Hepatic stellate cell (primary cell): Measurements from ENCODE around the gene TRIM66.

Experiments used
- DNase-seq: peaks from one replicate; pipeline ENCODE4 v3.0.0; 2011; ENCODE audit warnings: low spot score

The TRIM66 gene, protein sequence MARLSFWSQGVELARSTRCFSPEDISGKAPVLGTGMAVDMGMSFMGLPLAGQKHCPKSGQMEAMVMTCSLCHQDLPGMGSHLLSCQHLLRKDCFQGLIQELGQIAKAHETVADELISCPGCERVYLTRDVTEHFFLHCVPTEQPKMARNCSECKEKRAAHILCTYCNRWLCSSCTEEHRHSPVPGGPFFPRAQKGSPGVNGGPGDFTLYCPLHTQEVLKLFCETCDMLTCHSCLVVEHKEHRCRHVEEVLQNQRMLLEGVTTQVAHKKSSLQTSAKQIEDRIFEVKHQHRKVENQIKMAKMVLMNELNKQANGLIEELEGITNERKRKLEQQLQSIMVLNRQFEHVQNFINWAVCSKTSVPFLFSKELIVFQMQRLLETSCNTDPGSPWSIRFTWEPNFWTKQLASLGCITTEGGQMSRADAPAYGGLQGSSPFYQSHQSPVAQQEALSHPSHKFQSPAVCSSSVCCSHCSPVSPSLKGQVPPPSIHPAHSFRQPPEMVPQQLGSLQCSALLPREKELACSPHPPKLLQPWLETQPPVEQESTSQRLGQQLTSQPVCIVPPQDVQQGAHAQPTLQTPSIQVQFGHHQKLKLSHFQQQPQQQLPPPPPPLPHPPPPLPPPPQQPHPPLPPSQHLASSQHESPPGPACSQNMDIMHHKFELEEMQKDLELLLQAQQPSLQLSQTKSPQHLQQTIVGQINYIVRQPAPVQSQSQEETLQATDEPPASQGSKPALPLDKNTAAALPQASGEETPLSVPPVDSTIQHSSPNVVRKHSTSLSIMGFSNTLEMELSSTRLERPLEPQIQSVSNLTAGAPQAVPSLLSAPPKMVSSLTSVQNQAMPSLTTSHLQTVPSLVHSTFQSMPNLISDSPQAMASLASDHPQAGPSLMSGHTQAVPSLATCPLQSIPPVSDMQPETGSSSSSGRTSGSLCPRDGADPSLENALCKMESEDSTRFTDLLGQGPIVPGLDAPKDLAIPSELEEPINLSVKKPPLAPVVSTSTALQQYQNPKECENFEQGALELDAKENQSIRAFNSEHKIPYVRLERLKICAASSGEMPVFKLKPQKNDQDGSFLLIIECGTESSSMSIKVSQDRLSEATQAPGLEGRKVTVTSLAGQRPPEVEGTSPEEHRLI (N-terminal part only)

DNA sequence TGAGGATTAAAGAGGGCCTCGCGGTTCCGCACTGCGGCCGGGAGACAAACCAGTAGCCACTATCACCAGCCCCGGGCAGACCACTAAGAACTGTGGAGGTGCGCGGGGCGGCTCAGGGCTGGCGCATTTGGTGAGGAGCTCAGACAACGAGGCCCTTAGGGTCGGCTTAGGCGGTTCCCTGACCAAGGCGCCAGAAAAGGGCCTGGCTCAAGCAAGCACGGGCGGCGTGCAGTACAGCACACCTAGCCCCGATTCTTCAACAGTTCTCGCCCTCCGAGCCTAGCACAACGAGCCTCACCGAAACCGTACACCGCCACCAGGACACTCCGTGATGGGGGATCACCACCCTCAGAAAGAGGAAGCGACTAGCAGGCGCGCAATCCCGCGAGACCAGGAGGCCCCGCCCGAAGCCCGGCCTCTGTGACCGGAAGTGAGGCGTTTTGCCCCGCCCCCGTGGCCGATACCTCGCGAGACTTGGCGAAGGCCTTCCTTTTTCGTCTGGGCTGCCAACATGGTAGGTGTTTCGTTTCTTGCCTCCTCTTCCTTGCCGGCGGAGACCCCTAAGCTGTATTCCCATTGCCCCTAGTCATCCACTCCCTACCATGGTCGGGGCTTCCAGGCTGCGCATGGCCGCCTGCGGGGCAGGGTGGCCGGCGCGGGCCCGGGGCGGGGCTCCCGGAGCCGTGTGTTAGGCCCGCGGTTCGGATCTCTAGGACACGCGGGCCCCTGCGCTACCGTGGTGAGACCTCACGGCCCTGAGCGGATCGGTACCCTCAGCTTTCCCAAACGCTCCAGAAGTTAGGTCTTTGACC lies at the start of gene TRIM66, which contains the start of gene RPL27A:
Gene TRIM66 (minus strand): TSS at position 363 of the 812 bp plus-strand sequence. CDS start 10,391 bp downstream, outside the sequence.
Gene RPL27A (plus strand): TSS at position 490 of the 812 bp plus-strand sequence. CDS start 22 bp downstream, at position 512.
- peak; percentile 88 for DNase-seq

DNA sequence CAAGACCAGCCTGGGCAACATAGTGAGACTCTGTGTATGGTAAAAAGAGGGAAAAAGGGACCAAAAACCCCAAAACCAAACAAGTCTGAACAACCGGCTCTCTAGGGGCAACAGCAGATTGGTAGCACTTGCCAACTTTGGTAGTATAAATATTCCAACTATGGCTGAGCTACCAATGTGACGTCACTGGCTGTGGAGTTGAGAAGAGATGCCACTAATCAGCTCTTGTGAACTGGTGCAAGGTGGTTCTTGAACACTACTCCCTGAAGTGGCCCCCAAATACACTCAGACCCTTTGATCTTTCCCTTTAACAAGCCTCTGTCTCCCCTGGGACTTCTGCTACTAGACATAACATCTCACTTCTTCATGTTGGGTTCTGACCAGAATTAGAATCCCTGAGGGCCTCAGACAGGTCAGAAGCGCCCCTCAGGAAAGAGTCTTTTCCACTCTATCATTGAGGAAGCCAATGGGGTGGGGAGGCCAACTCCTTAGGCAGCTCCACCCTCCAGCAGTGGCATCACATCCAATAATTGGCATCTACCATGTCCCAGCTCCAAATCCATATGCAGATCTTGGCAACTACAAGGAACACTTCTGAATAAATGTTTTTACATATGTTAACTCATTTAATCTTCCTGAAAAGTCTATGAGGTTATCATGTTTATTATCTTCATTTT lies 49.3 kb upstream of the TRIM66 start:
- DNase-seq = no peak

DNA sequence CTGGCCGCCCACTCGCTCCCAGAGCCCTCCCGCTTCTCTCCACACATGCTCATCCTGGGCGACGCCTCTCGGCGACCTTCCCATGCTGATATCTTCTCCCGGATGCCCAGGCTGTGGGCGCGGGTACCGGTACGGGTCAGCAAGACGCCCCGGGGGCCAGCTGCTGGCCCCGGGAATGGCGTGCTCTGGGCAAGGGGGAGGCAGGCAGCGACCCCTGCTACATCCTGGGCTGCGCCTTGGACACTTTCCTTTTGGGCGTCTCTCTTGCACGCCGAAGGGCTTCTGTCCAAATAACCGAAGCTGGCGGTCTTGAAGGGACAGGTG lies 48.2 kb upstream of the TRIM66 start:
- no peak for DNase-seq

DNA sequence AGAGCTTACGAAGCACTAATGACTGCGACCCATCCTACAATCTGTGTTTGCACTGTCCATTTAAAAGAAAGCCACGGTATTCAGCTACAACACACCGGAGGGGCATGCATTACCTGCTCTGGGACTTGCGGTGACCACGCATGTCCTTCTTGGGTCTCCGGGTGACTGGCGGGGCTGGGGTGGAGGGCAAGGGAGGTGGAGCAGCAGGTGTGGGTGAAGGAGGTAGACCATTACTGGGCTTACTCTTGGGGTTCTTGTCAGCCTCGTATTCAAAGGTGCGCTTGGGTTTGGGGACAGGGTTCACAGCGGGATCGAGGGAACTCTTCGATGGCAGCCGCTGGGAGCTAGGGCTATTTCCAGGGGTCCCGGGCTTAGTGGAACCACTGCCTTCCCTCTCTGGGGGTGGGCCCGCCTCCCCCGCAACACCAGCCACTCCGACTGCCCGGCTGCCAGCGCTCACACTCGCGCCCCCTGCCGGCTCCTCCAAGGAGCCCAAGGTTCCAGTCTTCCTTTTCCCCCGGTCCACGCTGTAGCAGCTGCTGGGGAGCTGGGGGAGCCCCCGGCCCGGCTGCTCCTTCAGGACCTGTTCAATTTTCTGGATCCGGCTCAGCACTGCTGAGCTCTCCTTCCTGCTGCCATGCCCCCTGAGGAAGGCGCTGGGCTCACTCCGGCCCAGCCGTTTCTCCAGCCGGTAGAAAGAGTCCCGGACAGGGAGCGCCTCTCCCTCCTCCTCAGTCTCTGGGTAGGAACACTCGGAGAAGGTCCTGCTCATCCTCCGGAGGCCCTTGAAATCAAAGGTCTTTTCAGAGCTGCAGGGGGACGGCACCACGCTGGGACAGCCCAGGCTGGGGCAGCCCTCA lies 47.6 kb upstream of the TRIM66 start:
- no peak for DNase-seq

DNA sequence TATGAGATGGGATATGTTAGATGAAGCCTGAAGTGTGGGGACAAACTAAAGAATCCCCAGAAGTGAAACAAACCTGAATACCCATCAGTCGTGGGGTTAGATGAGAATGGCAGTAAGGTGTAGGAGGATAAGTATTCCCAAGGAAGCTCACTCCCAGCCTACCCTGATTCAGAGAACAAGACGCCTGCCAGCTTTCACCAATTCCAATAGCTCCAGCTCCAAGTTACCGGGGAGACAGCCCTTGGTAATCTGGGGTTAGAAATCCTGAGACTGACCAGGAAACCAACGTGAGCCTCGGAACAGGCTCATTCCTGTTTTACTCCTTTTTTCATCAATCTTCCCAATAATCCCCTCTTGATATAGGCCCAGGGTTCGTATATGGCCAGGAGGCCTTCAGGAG lies 46.6 kb upstream of the TRIM66 start:
- DNase-seq = no peak

DNA sequence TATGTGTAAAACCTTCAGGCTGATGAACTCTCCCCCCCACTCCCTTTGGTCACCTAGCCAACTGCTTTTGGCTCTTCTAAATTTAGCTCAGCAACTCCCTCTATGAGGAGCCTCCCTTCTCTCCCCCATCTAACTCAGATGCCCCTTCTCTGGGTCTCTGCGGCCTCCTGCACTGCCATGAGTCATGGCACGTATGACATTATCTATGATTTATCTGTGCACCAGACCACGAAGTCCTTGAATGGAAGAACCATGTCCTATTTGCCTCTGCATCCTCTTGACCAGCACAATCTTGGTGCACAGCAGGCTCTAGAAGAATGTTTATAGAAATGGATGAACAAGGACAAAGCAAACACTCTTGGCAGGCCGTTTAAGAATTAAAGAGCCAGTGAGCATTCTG lies 46.1 kb upstream of the TRIM66 start:
- peak; percentile 67 for DNase-seq

DNA sequence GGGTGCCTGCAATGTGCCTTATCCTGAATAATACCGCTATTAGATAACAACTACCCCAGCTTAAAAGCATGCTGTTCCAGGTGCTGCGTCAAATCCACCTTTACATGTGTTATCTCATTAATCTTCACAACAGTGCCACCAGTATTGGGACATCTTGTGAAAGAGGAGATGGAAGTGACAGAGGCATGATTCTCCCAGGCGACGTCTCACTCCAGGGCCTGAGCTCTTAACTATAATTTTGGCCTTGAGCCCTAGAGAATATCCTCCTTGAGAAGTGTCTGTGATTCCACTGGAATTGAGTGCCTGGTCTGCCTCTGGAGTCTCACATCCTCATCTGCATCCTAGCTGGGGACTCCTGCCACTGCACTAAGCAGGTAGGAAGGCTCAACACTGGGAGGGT lies 43.9 kb upstream of the TRIM66 start:
- DNase-seq = no peak

DNA sequence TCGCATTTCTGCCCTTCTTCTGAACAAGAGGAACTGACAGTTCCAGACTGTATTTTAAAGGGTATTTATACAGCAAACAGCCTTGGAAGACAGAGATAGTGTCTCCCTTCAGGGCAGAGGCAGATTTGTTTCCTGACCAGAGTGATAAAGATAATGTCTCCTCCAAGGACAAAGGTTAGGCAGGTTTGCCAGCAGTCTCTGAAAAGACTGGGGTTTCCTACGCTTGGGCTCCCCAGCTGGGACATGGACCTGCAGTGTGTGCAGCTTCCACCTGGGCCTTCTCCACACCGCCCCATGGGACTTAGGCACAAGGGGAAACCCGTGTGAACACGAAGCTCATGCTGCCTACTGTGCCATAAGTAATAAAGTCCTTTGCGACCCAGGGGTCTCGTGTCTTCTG lies 42.2 kb upstream of the TRIM66 start:
- DNase-seq = no peak

DNA sequence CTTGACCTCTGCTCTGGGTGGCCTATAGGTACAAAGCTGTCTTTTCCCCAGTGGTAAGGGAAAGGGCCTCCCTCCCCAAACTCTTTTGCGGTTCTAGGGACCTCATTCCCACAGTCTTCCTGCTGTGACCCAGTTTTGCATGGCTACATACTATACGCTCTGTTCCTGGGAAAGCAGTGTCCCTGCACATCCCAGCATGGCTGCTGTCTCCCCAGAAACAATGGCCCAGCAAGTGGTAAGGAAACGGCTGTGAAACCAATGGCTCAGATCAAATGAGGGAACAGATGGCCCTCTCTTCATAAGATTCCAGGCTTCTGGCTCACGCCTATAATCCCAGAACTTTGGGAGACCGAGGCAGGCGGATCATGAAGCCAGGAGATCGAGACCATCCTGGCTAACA lies 41.2 kb upstream of the TRIM66 start:
- no peak for DNase-seq

DNA sequence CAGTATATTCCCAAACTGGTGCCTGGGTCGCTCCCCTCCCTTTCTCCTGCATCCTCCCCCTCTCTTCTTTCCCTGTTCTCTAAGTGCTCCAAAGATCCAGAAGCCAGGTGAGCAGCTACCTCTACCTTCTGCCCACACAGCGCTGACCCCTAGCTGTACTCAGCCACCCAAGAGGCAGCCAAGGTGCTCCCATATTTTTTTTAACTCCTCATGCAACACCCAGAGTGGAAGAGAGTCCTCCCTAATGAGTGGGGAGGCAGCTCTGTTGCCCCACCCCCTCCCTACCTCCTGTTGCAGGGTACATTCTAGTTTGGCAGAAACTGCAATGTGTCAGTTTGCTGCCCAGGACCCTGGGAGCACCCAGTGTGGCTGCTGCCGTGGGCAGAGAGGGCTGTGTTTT lies 40.3 kb upstream of the TRIM66 start:
- DNase-seq = no peak

DNA sequence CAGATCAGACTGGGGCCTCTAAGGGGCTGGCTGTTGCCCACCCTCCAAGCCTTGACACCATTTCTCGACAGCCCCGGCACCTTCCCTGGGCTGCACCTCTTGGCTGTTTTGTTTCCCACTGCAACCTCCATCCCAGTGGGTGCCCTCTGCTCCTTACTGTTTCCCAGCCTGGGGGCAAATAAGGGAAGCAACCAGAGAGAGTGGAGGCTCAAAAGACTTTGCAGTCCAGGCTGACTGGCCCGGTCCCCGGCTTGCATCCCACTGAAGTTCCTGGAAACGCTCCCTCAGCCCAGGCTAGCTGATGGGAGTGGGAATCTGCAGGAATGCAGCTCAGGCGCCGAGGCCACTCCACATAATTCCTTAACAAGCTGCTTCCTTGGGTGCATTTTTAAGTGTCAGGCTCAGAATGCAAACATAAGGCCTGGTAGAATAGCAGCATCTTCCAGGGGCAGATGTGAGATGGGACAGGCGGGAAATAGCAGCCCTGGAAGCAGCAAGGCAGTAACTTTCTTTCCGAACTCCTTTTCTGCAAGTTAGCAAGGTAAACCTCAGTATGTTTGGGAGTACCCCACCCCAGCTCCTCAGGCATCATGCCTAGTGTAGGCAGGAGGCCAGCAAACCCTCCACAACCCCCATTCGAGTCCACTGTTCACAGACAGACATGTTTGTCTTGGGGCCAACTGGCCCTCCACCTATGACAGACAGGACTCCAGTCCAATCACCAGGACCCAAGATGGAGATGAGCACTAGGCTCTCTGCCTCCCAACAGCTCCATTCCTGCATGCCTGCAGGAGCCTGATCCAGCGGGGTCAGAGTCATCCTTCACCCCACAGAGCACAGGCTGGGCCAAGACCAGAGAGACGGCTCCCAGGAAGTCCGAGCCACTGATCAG lies 39.4 kb upstream of the TRIM66 start:
- DNase-seq = peak; percentile 67

DNA sequence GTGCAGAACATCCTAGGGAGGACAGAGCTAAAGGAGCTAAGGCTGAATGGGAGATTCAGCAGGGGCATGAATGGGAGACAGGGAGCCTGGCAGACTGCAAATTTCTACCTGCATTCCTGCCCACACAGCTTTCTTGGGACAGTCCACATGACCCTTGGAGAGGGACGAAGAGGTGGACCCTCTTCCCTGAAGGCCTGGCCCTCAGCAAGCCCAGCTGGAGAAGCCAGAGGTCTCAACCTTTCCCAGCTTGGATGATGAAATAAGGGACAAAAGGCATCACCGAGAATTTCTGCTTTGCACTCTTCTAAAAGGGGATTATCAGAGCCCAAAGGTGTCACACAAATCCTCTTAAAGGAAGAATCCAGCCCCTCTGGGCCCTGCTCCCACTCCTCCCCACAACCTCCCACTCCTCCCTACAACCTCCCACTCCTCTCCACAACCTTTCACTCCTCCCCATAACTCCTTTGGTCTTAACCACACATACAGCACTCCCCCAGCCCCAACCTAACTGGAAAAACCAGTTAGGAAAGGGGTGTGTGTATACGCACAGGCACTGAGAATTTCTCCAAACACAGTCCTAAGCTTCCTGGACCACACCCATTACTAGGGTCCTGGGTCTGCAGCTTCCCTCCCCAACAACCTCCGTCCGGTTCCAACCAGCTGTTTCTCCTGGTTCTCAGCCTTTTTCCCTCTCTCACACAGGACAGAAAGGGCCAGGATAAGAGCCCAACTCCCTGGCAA lies 38.6 kb upstream of the TRIM66 start:
- no peak for DNase-seq

DNA sequence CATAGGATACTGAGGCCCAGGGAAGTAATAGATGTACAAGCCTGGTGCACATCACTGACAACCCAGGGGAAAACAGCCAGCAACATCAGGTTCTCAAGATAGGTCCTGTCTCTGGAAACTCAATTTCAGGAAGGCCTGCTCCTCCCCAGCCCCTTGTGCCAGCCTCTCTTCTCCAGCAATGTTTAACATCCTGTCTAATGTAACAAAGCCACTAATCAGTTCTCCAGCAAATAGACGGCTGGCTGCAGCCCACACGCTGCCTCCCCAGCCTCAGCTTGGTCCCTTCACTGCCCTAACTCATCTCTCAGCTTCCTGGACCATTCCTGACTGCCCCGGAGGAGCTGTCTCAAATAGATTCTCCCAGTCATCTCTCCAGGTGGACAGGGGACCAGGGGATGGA lies 37.9 kb upstream of the TRIM66 start:
- no peak for DNase-seq

DNA sequence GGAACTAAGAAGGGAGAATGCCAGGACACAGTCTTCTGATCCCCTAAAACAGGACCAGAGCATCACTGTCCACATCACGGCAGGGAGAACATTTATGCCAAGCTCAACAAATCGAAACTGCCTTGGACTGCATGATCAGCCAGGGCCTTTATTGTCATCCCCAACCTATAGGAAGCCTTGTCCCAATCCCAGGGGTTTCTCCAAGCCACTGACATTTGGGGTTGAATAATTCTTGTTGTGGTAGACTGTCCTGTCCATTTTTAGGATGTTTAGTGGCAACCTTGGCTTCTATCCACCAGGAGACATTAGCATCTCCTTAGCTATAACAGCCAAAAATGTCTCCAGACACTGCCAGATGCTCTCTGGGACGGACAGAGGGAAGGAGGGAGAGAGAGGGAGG lies 37.3 kb upstream of the TRIM66 start:
- DNase-seq = peak; percentile 63

DNA sequence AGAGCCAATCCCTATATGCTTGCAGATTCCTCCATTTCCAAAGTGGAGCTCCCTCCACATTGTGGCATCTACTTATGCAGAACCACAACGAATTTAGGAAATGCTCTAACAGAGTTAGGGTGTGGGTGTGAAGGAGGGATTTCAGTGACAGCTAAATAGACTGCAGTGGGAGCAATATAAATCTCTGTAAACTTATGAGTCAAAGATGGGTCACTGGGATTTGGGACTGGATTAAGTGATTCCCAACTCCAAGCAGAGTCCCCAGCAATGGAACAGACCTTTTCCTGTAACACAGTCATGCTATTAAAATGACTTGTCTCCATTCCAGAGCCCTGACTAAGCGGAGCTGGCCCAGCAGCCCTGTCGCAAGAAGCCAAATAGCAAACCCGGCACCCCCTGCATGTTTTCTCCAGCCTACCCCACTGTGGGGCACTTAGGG lies 36.8 kb upstream of the TRIM66 start:
- DNase-seq = peak; percentile 92

DNA sequence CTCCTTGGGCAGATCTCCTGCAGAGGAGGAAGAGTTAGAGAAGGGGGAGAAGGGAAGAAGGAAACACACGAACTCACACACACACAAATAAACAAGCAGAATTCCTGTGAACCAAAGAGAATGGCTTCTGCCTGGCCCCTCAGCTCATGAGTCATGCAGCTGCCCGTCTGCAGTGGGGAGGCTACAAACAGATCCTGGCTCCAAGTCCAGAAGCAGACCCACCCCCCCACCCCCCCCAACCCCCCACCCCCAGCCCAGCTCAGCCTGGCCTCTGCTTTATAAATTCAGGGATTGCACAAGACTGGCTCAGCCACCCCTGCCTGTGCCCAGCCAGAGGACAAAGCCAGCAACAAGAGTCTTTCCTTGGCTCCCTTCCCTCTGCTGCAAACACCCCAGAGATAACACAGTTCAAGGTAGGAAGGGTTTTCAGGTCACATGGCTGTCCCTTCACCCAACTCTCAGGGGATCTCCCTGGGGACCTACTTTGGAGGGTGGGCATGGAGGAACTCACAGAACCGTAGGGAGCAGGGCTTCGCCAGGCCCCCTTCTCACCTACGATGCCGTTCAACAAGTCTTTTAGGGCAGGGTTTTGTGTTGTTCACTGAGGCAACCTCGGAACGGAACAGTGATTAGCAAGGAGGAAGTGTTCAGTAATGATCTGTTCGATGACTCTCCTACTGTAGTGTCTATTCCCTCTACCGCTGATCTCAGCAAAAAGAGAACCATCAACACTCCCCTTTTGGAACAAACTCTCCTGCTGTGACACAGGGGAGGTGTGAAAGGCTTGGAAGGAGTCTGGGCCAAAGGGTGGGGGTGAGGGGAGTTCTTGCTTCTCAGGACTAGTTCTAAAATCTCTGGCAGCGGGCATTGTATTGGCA lies 35.6 kb upstream of the TRIM66 start:
- DNase-seq = peak; percentile 84

DNA sequence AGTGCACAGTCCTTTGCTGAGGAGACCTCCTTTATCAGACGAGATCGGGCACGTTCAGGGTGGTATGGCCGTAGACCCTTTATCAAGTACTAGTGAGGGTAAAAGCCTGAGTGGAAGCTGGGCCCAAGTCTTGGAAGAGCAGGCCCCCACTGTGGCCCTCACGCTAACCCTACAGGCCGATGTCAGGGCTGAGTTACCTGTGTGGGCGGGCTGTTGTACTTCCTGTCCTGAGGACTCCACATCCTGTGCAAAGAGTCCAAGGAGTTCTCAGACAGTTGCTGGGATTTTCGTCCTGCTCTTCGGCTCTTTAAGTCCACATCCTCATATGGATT lies 35.0 kb upstream of the TRIM66 start:
- DNase-seq = no peak

DNA sequence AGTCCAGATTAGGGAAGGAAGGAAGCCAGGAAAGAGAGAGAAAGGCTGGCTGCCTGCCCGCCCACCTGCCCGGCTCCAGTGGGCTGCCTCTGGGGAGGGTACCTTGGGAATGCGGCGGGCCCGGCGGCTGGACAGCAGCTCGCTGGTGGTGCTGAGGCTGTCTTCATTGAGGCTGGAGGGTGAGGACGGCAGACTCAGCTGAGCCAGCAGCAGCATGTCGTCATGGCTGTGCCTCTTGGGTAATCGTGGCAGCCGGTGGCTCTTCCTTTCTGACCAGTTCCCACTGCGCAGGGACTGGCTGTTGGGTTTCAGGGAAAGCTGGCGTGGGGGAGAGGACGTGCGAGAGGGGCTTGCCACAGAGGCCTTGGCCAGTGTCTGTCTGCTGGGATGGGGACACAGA lies 33.0 kb upstream of the TRIM66 start:
- DNase-seq = no peak
